ENCODE data around the gene OR4N2. TPM values are rescaled to one million over a fixed set of nuclear protein-coding genes. Genes with fewer than 3 reads are reported as not detected.

Gene OR4N2
- total and polyA plus RNA-seq, 2 experiments from 2014 or later = not detected

- no peaks in the 10 kb centered on the region for H3K36me3 ChIP-seq (replicated peaks; ENCODE audit: insufficient read depth, low read depth)
- H3K4me2 ChIP-seq = no peak within 1 kb of the TSS
- no peak within 1 kb of the TSS for H2AFZ ChIP-seq
- DNase-seq (ENCODE audit: low spot score) = no peak
- no peaks in the 10 kb centered on the region for H4K20me1 ChIP-seq (ENCODE audit: insufficient read depth, poor library complexity, severe bottlenecking)
- TF ChIP-seq CTCF (IDR thresholded peaks at IDR 0.05; ENCODE audit: poor library complexity) = no peak
- peaks cover 16% of the 10 kb centered on the region for H3K9me3 ChIP-seq (ENCODE audit: low read depth)
- H3K4me3 ChIP-seq = no peak within 1 kb of the TSS
- H3K9me2 ChIP-seq (replicated peaks; ENCODE audit: insufficient read depth) = no peaks in the 10 kb centered on the region
- H3K4me1 ChIP-seq (ENCODE audit: insufficient read depth) = no peaks in the 10 kb centered on the region
- WGBS (ENCODE audit: low lambda C conversion rate, missing lambda C conversion rate) = 57% methylated on average over 2 of the region's 2 CpGs
- no peak within 1 kb of the TSS for H3K27ac ChIP-seq
- no peaks in the 10 kb centered on the region for H3K27me3 ChIP-seq
- H3K79me2 ChIP-seq = no peaks in the 10 kb centered on the region
Measured at GRCh38 chr14:19874842-19875241, 71.3 kb downstream of the OR4N2 start, which contains the start of gene OR4K2. Gene OR4K2 (plus strand): TSS chr14:19875142. CDS start chr14:19876268, 1,126 bp downstream.

- no peaks in the 10 kb centered on the region for H3K79me2 ChIP-seq
- TF ChIP-seq EZH2phosphoT487 (IDR thresholded peaks at IDR 0.05; ENCODE audit: low read depth, severe bottlenecking, unreplicated experiment) = no peak
- peak; percentile 35 for TF ChIP-seq CTCF (IDR thresholded peaks at IDR 0.05; ENCODE audit: poor library complexity)
- no peaks in the 10 kb centered on the region for H3K9me2 ChIP-seq (replicated peaks; ENCODE audit: insufficient read depth)
- H3K4me1 ChIP-seq (ENCODE audit: insufficient read depth) = no peaks in the 10 kb centered on the region
- H4K20me1 ChIP-seq (ENCODE audit: insufficient read depth, poor library complexity, severe bottlenecking) = no peaks in the 10 kb centered on the region
- DNase-seq (ENCODE audit: low spot score) = no peak
- H3K9me3 ChIP-seq (ENCODE audit: low read depth) = peaks cover 5% of the 10 kb centered on the region
- H3K36me3 ChIP-seq (replicated peaks; ENCODE audit: insufficient read depth, low read depth) = no peaks in the 10 kb centered on the region
- no peak overlapping the region for H3K4me2 ChIP-seq
- H3K27ac ChIP-seq = no peak overlapping the region
- H2AFZ ChIP-seq = no peak overlapping the region
- H3K27me3 ChIP-seq = no peaks in the 10 kb centered on the region
- no peak overlapping the region for H3K4me3 ChIP-seq
Measured at GRCh38 chr14:19878029-19878642, 74.6 kb downstream of the OR4N2 start.

Other genes with a start within 250 kb of the OR4N2 start
- gene OR11H2, start 89.9 kb upstream of the OR4N2 start, total RNA-seq = not detected in 2 replicates
- gene OR11H2, start 89.9 kb upstream of the OR4N2 start, polyA plus RNA-seq = not detected in 2 replicates
- not detected in 2 replicates for gene OR4Q3, start 60.2 kb upstream of the OR4N2 start, total RNA-seq
- not detected in 2 replicates for gene OR4Q3, start 60.2 kb upstream of the OR4N2 start, polyA plus RNA-seq
- gene OR4M1, start 30.3 kb upstream of the OR4N2 start, total RNA-seq = not detected in 2 replicates
- not detected in 2 replicates for gene OR4M1, start 30.3 kb upstream of the OR4N2 start, polyA plus RNA-seq
- not detected in 2 replicates for gene OR4K2, start 71.4 kb downstream of the OR4N2 start, total RNA-seq
- not detected in 2 replicates for gene OR4K2, start 71.4 kb downstream of the OR4N2 start, polyA plus RNA-seq
- gene OR4K5, start 116.8 kb downstream of the OR4N2 start, total RNA-seq = not detected in 2 replicates
- not detected in 2 replicates for gene OR4K5, start 116.8 kb downstream of the OR4N2 start, polyA plus RNA-seq
- not detected in 2 replicates for gene OR4K1, start 127.1 kb downstream of the OR4N2 start, total RNA-seq
- gene OR4K1, start 127.1 kb downstream of the OR4N2 start, polyA plus RNA-seq = not detected in 2 replicates
- not detected in 2 replicates for gene OR4K15, start 171.8 kb downstream of the OR4N2 start, total RNA-seq
- not detected in 2 replicates for gene OR4K15, start 171.8 kb downstream of the OR4N2 start, polyA plus RNA-seq
- not detected in 2 replicates for gene OR4Q2, start 198.4 kb downstream of the OR4N2 start, total RNA-seq
- gene OR4Q2, start 198.4 kb downstream of the OR4N2 start, polyA plus RNA-seq = not detected in 2 replicates
- not detected in 2 replicates for gene OR4K14, start 215.5 kb downstream of the OR4N2 start, total RNA-seq
- gene OR4K14, start 215.5 kb downstream of the OR4N2 start, polyA plus RNA-seq = not detected in 2 replicates
- gene OR4K13, start 232.3 kb downstream of the OR4N2 start, total RNA-seq = not detected in 2 replicates
- gene OR4K13, start 232.3 kb downstream of the OR4N2 start, polyA plus RNA-seq = not detected in 2 replicates

All from hepatocyte (in vitro differentiated cells).